ENCODE data around the gene KRTCAP2.

DNA sequence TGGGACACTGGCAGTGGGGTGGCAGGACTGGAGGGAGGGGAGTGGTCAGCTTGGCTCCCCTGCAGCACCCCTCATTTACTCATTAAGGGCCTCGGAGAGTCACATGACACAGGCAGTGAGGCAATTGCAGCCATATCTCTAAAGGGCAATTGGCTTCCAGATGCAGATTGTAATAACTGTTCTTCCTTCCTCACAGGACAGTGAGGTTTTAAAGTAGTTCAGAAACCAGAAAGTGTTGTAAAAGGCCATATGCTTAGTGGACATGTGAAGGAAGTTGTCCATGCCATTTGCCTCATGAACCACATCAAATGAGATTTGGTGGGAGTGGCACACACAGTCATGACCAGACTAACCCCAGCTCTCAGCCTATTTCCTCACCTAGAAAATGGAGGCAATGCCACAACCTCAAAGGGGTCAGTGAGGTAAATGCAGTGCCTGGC, 46.5 kb upstream of the KRTCAP2 start:
- TF ChIP-seq, protein P1, sequence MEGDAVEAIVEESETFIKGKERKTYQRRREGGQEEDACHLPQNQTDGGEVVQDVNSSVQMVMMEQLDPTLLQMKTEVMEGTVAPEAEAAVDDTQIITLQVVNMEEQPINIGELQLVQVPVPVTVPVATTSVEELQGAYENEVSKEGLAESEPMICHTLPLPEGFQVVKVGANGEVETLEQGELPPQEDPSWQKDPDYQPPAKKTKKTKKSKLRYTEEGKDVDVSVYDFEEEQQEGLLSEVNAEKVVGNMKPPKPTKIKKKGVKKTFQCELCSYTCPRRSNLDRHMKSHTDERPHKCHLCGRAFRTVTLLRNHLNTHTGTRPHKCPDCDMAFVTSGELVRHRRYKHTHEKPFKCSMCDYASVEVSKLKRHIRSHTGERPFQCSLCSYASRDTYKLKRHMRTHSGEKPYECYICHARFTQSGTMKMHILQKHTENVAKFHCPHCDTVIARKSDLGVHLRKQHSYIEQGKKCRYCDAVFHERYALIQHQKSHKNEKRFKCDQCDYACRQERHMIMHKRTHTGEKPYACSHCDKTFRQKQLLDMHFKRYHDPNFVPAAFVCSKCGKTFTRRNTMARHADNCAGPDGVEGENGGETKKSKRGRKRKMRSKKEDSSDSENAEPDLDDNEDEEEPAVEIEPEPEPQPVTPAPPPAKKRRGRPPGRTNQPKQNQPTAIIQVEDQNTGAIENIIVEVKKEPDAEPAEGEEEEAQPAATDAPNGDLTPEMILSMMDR (IDR thresholded peaks at IDR 0.05) = no peak
- TF ChIP-seq POLR2A (IDR thresholded peaks at IDR 0.05) = no peak
- no peak for TF ChIP-seq POLR2AphosphoS5 (IDR thresholded peaks at IDR 0.05)

Measured in prostate gland (tissue), 2 donors.